GM23338 (cell line): ENCODE measurements around the gene CCDC167. TPM values are rescaled to one million over a fixed set of nuclear protein-coding genes. Genes with fewer than 3 reads are reported as not detected.

ENCODE experiments used
- ATAC-seq: fragments of 200-7000 bp; cut with Tn5 transposase; 3 replicates; pipeline ENCODE4 v1.9.1; 2020
- DNase-seq: peaks from one replicate; pipeline ENCODE4 v3.0.0-alpha.2; 2015; ENCODE audit warnings: low spot score
- H2AFZ ChIP-seq: fragments of 200-600 bp; sonication (generic); 2 replicates; pipeline ENCODE4 v1.8.0; 2016; ENCODE audit warnings: antibody characterized with exemption, mild to moderate bottlenecking, moderate library complexity
- H3F3A ChIP-seq: fragments of 200-600 bp; sonication (generic); replicated peaks from 2 replicates; pipeline ENCODE4 v1.8.0; 2017; ENCODE audit warnings: antibody characterized with exemption, mixed run types, low read depth
- H3K27ac ChIP-seq: fragments of 200-600 bp; sonication (generic); 2 replicates; pipeline ENCODE4 v1.6.1; 2016; ENCODE audit warnings: low read depth
- H3K27me3 ChIP-seq: fragments of 200-600 bp; sonication (generic); 2 replicates; pipeline ENCODE4 v1.8.0; 2016; ENCODE audit warnings: mild to moderate bottlenecking, mixed run types, moderate library complexity; ENCODE audit not compliant: insufficient read depth
- H3K36me3 ChIP-seq: fragments of 200-600 bp; sonication (generic); 2 replicates; pipeline ENCODE4 v1.8.0; 2016; ENCODE audit warnings: mild to moderate bottlenecking; ENCODE audit not compliant: insufficient read depth
- H3K4me1 ChIP-seq: fragments of 200-600 bp; sonication (generic); 2 replicates; pipeline ENCODE4 v1.8.0; 2016; ENCODE audit warnings: mild to moderate bottlenecking, moderate library complexity; ENCODE audit not compliant: insufficient read depth
- H3K4me2 ChIP-seq: fragments of 200-600 bp; sonication (generic); 2 replicates; pipeline ENCODE4 v1.7.1; 2017; ENCODE audit warnings: mixed run types
- H3K4me3 ChIP-seq: fragments of 200-600 bp; sonication (generic); 2 replicates; pipeline ENCODE4 v1.6.1; 2016; ENCODE audit warnings: mixed run types
- H3K79me2 ChIP-seq: fragments of 200-600 bp; sonication (generic); replicated peaks from 2 replicates; pipeline ENCODE4 v1.8.0; 2017; ENCODE audit warnings: mild to moderate bottlenecking; ENCODE audit not compliant: insufficient read depth
- H3K9me2 ChIP-seq: fragments of 200-600 bp; sonication (generic); 2 replicates; pipeline ENCODE4 v1.8.0; 2017; ENCODE audit not compliant: insufficient read depth
- H4K20me1 ChIP-seq: fragments of 200-600 bp; sonication (generic); replicated peaks from 2 replicates; pipeline ENCODE4 v1.8.0; 2017; ENCODE audit warnings: mild to moderate bottlenecking; ENCODE audit not compliant: insufficient read depth
- H3K27ac Mint-ChIP-seq: 2 replicates; pipeline ENCODE4 v1.8.0; 2020; ENCODE audit warnings: inconsistent platforms, mild to moderate bottlenecking, moderate library complexity, mixed read lengths
- H3K27me3 Mint-ChIP-seq: 3 replicates; pipeline ENCODE4 v1.8.0; 2022; ENCODE audit warnings: low read depth, mild to moderate bottlenecking, moderate library complexity, mixed read lengths, inconsistent platforms; ENCODE audit not compliant: insufficient read depth, poor library complexity
- H3K36me3 Mint-ChIP-seq: 3 replicates; pipeline ENCODE4 v1.8.0; 2021; ENCODE audit warnings: low read depth, mild to moderate bottlenecking, inconsistent platforms, moderate library complexity, mixed read lengths
- H3K4me1 Mint-ChIP-seq: 3 replicates; pipeline ENCODE4 v1.8.0; 2020; ENCODE audit warnings: mild to moderate bottlenecking, inconsistent platforms, mixed read lengths
- H3K4me3 Mint-ChIP-seq: 3 replicates; pipeline ENCODE4 v1.8.0; 2021; ENCODE audit warnings: moderate library complexity, mild to moderate bottlenecking, inconsistent platforms, mixed read lengths
- H3K9me3 Mint-ChIP-seq: 3 replicates; pipeline ENCODE4 v1.8.0; 2020; ENCODE audit warnings: moderate library complexity, mild to moderate bottlenecking, inconsistent platforms, mixed read lengths
- CTCF ChIP-seq, 2 experiments: fragments of 200-600 bp in 1 of 2; sonication (generic) in 1 of 2; conservative IDR thresholded peaks; 2 replicates each; pipeline versions ENCODE4 v1.5.1 to v1.6.1; 2016 to 2017; ENCODE audit warnings: antibody characterized with exemption in 2 of 2, low read depth in 2 of 2, mild to moderate bottlenecking in 2 of 2, moderate library complexity in 1 of 2
- ETS1 ChIP-seq: IDR thresholded peaks from 2 replicates; pipeline ENCODE4 v1.6.1; 2016; ENCODE audit warnings: antibody characterized with exemption
- EZH2 ChIP-seq: fragments of 200-600 bp; sonication (generic); IDR thresholded peaks from one replicate; pipeline ENCODE4 v1.8.0; 2017; ENCODE audit warnings: antibody characterized with exemption, mild to moderate bottlenecking, low read depth; ENCODE audit not compliant: unreplicated experiment
- EZH2phosphoT487 ChIP-seq: fragments of 200-600 bp; sonication (generic); IDR thresholded peaks from one replicate; pipeline ENCODE4 v1.8.1; 2018; ENCODE audit warnings: antibody characterized with exemption; ENCODE audit not compliant: unreplicated experiment
- ZNF462 ChIP-seq: fragments of 250-450 bp; sonication (Bioruptor Pico); IDR thresholded peaks from 2 replicates; pipeline ENCODE4 v1.5.0; 2020; ENCODE audit warnings: mild to moderate bottlenecking, moderate library complexity
- polyA plus RNA-seq: library from polyadenylated mRNA; unstranded; fragments of >200 nt; fragmentation: Nextera tagmentation; extraction: Ambion mirVana; gene quantifications from 2 replicates; pipeline ENCODE4 v1.2.1, GENCODE V29; 2016
- total RNA-seq: library from RNA; depleted of rRNA; stranded (reverse); fragments of >200 nt; shearing (Covaris generic); gene quantifications from 2 replicates; pipeline ENCODE4 v1.2.3, GENCODE V29; 2014

Gene CCDC167
- total and polyA plus RNA-seq, 2 experiments from 2014 or later: 17.6 to 21.4 TPM

- no peaks in the 10 kb centered on the region for H3K9me2 ChIP-seq
- Mint-ChIP-seq H3K36me3 (no peaks in the 10 kb centered on the region), H3K27ac (no peak overlapping the region), H3K4me3 (no peak overlapping the region), H3K9me3 (no peaks in the 10 kb centered on the region; the same call in 2 of the 3 replicates), H3K27me3 (peaks cover 10% of the 10 kb centered on the region), H3K4me1 (peaks cover 30% of the 10 kb centered on the region)
- H3K4me3 ChIP-seq: no peak overlapping the region
- ATAC-seq: no peak
- H3K4me2 ChIP-seq: no peak overlapping the region
- H3K27me3 ChIP-seq: peaks cover 3% of the 10 kb centered on the region
- H3K27ac ChIP-seq: no peak overlapping the region
- H4K20me1 ChIP-seq: 0 out of 2 replicates have a peak, but pooled peaks cover under 1% of the 10 kb centered on the region
- H3F3A ChIP-seq: no peaks in the 10 kb centered on the region
- H2AFZ ChIP-seq: no peak overlapping the region
- peaks cover 22% of the 10 kb centered on the region for H3K4me1 ChIP-seq
- no peaks in the 10 kb centered on the region for H3K79me2 ChIP-seq
- no peaks in the 10 kb centered on the region; the same call in 1 of the 2 replicates for H3K36me3 ChIP-seq
- DNase-seq: no peak
- TF ChIP-seq EZH2phosphoT487: no peak
- no peak for TF ChIP-seq ETS1
These were observed 19.8 kb upstream of the CCDC167 start for GRCh38 chr6:37519461-37519860.

- ATAC-seq (no peak), DNase-seq (no peak)
- no peaks in the 10 kb centered on the region for H3F3A ChIP-seq
- Mint-ChIP-seq H3K27me3 (peaks cover 17% of the 10 kb centered on the region), H3K27ac (no peak overlapping the region), H3K9me3 (no peaks in the 10 kb centered on the region; the same call in 2 of the 3 replicates), H3K36me3 (no peaks in the 10 kb centered on the region), H3K4me1 (peaks cover 43% of the 10 kb centered on the region), H3K4me3 (no peak overlapping the region)
- H3K9me2 ChIP-seq: no peaks in the 10 kb centered on the region
- H3K4me1 ChIP-seq: peaks cover 34% of the 10 kb centered on the region
- no peak overlapping the region for H3K4me3 ChIP-seq
- H3K79me2 ChIP-seq: no peaks in the 10 kb centered on the region
- H3K27ac ChIP-seq: no peak overlapping the region
- no peak overlapping the region for H2AFZ ChIP-seq
- no peaks in the 10 kb centered on the region; the same call in 1 of the 2 replicates for H3K36me3 ChIP-seq
- TF ChIP-seq EZH2phosphoT487 (no peak), EZH2 (no peak), CTCF (conservative IDR thresholded peaks at IDR 0.05; ENCODE audit: low read depth in 2 of 2) (no peak), ZNF462 (CRISPR knock-in tag) (no peak)
- no peaks in the 10 kb centered on the region for H4K20me1 ChIP-seq
- no peak overlapping the region for H3K4me2 ChIP-seq
- H3K27me3 ChIP-seq: peaks cover 16% of the 10 kb centered on the region
These were observed 18.4 kb upstream of the CCDC167 start for GRCh38 chr6:37518116-37518515.
